GM21447 (cell line): ENCODE measurements around the gene DUOXA1.

Experiments used
- ATAC-seq: cut with Tn5 transposase; IDR thresholded peaks from one replicate; pipeline ENCODE4 v1.9.1; 2021; ENCODE audit not compliant: unreplicated experiment

Gene DUOXA1

GRCh38 chr15:45129651-45130129 is at the start of gene DUOXA1, which contains the start of gene DUOX1:
TSS of gene DUOXA1 (minus strand) at chr15:45129879. CDS start at chr15:45123014, 6,865 bp downstream.
TSS of gene DUOX1 (plus strand) at chr15:45129994. CDS start at chr15:45131967, 1,973 bp downstream.
- no peak for ATAC-seq

GRCh38 chr15:45177285-45177684 is 47.6 kb upstream of the DUOXA1 start:
- no peak for ATAC-seq

- ATAC-seq = no peak
Observed at GRCh38 chr15:45174577-45174976, 44.9 kb upstream of the DUOXA1 start.

GRCh38 chr15:45174069-45174468 is 44.4 kb upstream of the DUOXA1 start:
- no peak for ATAC-seq

- no peak for ATAC-seq
Observed at GRCh38 chr15:45171912-45172311, 42.2 kb upstream of the DUOXA1 start.

DNA sequence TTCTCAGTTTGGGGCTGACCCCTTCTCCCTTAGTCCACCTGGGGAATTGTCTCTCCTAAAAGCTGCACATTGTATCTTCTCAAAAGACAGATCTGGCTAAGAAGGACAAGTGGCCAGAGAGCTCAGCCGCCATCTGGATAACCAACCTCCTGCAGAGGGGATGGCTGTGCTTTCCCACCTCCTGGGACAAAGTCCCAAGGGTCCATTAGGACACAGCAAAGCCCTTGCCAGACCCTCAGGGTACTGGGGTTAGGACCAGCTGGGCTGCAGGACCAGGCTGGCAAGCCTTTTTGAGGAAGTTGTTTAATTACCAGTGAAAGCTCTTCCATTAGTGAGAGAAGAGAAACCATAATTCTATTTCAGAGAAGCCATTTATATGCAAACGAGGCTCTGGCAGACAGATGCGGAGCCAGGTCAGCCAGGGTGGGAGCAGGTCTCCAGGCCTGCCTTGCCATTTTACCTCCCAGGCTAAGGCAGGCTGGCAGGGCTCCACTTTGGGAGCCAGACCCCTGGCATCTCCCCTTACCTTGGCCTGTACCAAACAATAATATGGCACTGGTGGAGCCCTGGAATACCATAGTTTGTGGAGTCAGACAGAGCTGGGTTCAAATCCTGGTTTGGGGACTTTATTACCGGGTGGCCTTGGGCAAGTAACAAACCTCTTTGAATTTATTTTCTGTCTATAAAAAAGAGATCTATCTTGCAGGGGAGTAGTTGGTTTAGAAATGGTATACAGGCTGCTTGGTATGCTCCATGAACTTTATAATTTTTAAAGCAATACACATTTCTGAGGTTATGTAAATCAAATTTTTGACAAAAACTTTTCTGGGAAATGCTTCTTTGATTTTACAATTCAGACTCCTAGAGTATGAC is 40.2 kb upstream of the DUOXA1 start:
- no peak for ATAC-seq

GRCh38 chr15:45168751-45169551 is 39.3 kb upstream of the DUOXA1 start:
- no peak for ATAC-seq

GRCh38 chr15:45168286-45168685 is 38.6 kb upstream of the DUOXA1 start:
- ATAC-seq = no peak

DNA sequence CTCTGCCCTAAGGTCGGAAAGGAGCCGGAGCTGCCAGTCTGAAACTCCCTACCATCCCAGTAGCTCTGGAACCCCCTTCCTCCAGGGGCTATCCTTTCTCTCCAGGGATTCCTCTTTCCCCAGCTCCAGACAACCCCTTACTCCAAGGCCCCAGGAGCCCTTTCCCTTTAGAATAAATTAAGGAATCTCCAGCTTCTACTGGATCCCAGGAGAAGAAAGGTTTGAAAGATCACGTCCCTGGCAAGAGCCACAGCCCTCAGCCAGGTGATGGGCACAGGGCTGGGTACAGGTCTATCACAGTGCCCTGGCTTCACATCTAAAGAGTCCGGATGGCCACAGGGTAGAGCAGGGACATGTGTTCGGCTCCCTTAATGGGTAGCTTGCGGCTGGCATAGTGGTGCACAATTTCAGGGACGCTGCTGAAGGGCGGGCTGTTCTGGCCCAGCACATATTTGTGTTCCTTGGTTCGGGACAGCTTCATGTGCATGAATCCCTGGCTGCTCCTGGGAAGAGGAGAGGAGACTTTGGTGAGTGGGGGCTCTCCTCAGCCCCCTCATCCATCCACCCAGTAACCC is 38.0 kb upstream of the DUOXA1 start:
- no peak for ATAC-seq

- peak; percentile 95 for ATAC-seq
Observed at GRCh38 chr15:45166834-45167630, 37.4 kb upstream of the DUOXA1 start.

- ATAC-seq = no peak
Observed at GRCh38 chr15:45165536-45165935, 35.9 kb upstream of the DUOXA1 start.

- ATAC-seq = no peak
Observed at GRCh38 chr15:45164914-45165313, 35.2 kb upstream of the DUOXA1 start.

DNA sequence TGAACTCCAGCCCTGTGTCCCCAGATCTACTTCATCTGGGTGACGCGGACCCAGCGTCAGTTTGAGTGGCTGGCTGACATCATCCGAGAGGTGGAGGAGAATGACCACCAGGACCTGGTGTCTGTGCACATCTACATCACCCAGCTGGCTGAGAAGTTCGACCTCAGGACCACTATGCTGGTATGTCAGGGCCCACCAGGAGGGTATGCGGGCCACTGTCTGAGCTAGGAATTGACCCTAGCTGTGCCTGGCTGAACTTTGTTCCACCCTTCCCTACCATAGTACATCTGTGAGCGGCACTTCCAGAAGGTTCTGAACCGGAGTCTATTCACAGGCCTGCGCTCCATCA is 33.8 kb upstream of the DUOXA1 start:
- no peak for ATAC-seq

- no peak for ATAC-seq
Observed at GRCh38 chr15:45162771-45163507, 33.3 kb upstream of the DUOXA1 start.

DNA sequence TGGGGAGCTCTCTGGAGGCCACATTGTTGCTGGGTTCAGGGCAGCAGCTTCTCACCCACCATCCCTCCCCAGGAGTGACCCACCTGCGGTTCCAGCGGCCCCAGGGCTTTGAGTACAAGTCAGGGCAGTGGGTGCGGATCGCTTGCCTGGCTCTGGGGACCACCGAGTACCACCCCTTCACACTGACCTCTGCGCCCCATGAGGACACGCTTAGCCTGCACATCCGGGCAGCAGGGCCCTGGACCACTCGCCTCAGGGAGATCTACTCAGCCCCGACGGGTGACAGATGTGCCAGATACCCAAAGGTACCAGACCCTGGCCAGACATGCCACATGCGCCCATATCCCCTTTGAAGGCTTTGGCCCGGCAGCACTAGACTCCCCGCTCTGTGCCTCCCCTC is 32.0 kb upstream of the DUOXA1 start:
- ATAC-seq = no peak

- ATAC-seq = no peak
Observed at GRCh38 chr15:45157974-45158373, 28.3 kb upstream of the DUOXA1 start.

DNA sequence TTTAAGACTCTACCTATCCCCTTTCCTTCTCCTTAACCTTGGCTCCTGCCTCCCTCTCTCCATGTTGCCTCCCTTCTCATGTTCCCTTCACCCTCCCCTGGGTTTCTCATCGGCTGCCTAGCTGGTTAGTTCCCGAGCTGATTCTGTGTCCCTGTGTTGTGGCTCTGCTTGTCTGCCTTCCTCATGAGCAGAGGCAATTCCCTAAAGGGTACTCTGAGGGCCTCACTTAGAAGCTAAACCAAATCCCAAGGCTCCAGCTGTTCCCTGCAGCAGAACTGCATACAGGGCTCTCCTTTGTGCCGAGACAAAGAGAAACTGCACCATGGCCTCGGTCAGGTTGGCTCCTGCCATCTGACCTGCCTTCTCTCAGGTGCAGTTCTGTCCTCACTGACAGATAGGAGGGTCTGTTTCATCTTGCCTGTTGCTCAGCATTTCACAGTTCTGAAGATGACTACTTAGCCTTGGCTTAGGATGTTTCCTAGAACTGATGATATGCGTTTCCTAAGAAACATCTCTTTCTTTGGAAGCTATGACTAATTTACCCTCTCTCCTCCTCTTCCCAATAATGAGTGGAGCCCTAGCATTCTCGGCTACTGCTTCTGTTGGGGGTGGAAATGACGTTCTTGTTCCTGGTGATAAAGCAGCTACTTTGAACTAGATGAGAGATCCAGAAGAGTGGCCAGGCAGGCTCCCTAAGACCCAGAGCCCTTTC is 27.2 kb upstream of the DUOXA1 start:
- ATAC-seq = no peak

DNA sequence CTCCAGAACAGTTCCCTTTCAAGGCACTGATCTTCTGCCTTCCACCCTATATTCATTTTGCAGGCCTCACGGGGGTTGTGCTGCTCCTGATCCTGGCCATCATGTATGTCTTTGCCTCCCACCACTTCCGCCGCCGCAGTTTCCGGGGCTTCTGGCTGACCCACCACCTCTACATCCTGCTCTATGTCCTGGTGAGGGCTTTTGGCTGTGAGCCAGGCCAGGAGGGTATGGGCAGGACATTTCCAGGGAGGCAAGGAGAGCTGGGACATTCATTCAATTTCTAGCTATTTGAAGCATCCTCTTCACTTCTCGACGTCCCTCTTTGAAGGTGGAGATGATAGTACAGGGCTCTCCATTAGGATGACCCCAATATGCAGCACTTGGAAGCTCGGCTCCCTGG is 26.1 kb upstream of the DUOXA1 start:
- no peak for ATAC-seq
